BLaER1 treated with 17β-estradiol and CSF1 and Interleukin-3, amounts not matched to agents 10 nM and 100 nM (cell line): Measurements from ENCODE around the gene GAREM1.

Source experiments
- H3K27ac ChIP-seq, 11 experiments: shearing (Covaris generic); formaldehyde crosslinking; 2 replicates each; pipeline ENCODE4 v1.8.1; 2022
- H3K27me3 ChIP-seq, 11 experiments: shearing (Covaris generic); formaldehyde crosslinking; 2 replicates each; pipeline ENCODE4 v1.8.1; 2022
- H3K36me3 ChIP-seq, 11 experiments: shearing (Covaris generic); formaldehyde crosslinking; 2 replicates each; pipeline ENCODE4 v1.8.1; 2022
- H3K4me1 ChIP-seq, 10 experiments: shearing (Covaris generic); formaldehyde crosslinking; 2 replicates each; pipeline ENCODE4 v1.8.1; 2022
- H3K4me2 ChIP-seq, 11 experiments: shearing (Covaris generic); formaldehyde crosslinking; 2 replicates each; pipeline ENCODE4 v1.8.1; 2022
- H3K4me3 ChIP-seq, 10 experiments: shearing (Covaris generic); formaldehyde crosslinking; 2 replicates each; pipeline ENCODE4 v1.8.1; 2022
- H3K9ac ChIP-seq, 11 experiments: shearing (Covaris generic); formaldehyde crosslinking; 2 replicates each; pipeline ENCODE4 v1.8.1; 2022
- H3K9me3 ChIP-seq, 11 experiments: shearing (Covaris generic); formaldehyde crosslinking; replicated peaks in 1 of 11; 2 replicates each; pipeline ENCODE4 v1.8.1; 2022
- H4K20me1 ChIP-seq, 11 experiments: shearing (Covaris generic); formaldehyde crosslinking; 2 replicates each; pipeline ENCODE4 v1.8.1; 2022
- Cebpa-rat ChIP-seq, 11 experiments: shearing (Covaris generic); IDR thresholded peaks; 2 replicates each; pipeline ENCODE4 v1.8.1; 2022

The GAREM1 gene

DNA sequence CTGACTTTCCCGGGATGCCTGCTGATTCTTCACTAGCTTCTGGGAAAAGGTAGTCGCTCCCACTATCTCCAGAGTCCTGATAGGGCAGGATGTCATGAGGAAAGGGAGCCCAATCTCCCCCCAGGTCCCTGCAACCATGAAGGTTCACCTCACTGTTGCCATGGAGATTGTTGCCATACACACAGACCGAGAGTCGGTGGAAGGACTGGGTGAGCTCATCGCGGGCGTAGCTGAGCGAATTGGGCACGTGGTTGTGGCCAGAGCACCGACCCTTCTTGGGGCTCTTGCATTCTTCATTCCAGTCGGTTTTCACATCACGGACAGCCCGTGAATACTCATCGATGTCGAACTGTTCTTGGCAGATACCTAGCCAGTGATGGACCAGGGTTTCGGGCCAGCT is 183.4 kb downstream of the GAREM1 start:
- Histone ChIP-seq H3K9me3 (0 out of 22 replicates have a peak, but pooled peaks cover 0 to 3% (median 0%) of the 10 kb centered on the region in 11 experiments), H3K4me2 (no peak overlapping the region), H3K36me3 (peaks cover 0 to 5% (median 0%) of the 10 kb centered on the region in 11 experiments; a peak in 1 of 22 replicates), H3K4me3 (no peak overlapping the region), H3K9ac (no peak overlapping the region), H3K27ac (no peak overlapping the region), H3K27me3 (no peaks in the 10 kb centered on the region), H4K20me1 (no peaks in the 10 kb centered on the region), H3K4me1 (no peaks in the 10 kb centered on the region)
- no peak for TF ChIP-seq Cebpa-rat (IDR thresholded peaks at IDR 0.05)

GRCh38 chr18:32286749-32287148 is 183.9 kb downstream of the GAREM1 start:
- no peaks in the 10 kb centered on the region for H3K27me3 ChIP-seq
- H3K4me1 ChIP-seq = no peaks in the 10 kb centered on the region
- H3K9ac ChIP-seq = no peak overlapping the region
- no peak for TF ChIP-seq Cebpa-rat (IDR thresholded peaks at IDR 0.05)
- H4K20me1 ChIP-seq = no peaks in the 10 kb centered on the region
- H3K4me3 ChIP-seq = no peak overlapping the region
- 0 out of 22 replicates have a peak, but pooled peaks cover 0 to 3% (median 0%) of the 10 kb centered on the region in 11 experiments for H3K9me3 ChIP-seq
- no peak overlapping the region for H3K27ac ChIP-seq
- H3K4me2 ChIP-seq = no peak overlapping the region
- peaks cover 0 to 5% (median 0%) of the 10 kb centered on the region in 11 experiments; a peak in 1 of 22 replicates for H3K36me3 ChIP-seq

DNA sequence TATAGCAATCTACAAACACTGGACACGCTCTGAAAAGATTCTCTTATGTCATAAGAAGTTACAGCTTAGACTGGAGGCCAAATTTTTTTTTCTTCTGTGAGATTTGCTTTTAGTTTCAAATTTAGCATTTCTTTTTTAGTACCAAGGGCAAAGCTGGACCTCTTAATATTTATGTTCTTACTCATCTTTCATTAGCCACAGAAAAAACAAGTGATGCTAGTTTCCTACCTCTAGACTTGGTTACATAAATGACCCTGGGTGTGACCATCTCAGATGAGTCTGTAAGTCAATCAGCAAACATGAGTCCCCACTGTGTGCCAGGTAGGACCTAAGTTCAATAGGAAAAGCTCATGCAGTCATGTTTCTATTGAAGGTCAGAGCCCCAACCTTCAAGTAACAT is 186.4 kb downstream of the GAREM1 start:
- no peak overlapping the region for H3K27ac ChIP-seq
- no peak for TF ChIP-seq Cebpa-rat (IDR thresholded peaks at IDR 0.05)
- no peak overlapping the region for H3K4me2 ChIP-seq
- H3K27me3 ChIP-seq = no peaks in the 10 kb centered on the region
- no peaks in the 10 kb centered on the region for H3K4me1 ChIP-seq
- H3K9me3 ChIP-seq = no peaks in the 10 kb centered on the region
- peaks cover 0 to 5% (median 0%) of the 10 kb centered on the region in 11 experiments; a peak in 1 of 22 replicates for H3K36me3 ChIP-seq
- no peak overlapping the region for H3K9ac ChIP-seq
- no peaks in the 10 kb centered on the region for H4K20me1 ChIP-seq
- no peak overlapping the region for H3K4me3 ChIP-seq

GRCh38 chr18:32280911-32281310 is 189.8 kb downstream of the GAREM1 start:
- no peaks in the 10 kb centered on the region for H3K4me1 ChIP-seq
- H3K9ac ChIP-seq = no peak overlapping the region
- H4K20me1 ChIP-seq = no peaks in the 10 kb centered on the region
- no peak overlapping the region for H3K27ac ChIP-seq
- no peak for TF ChIP-seq Cebpa-rat (IDR thresholded peaks at IDR 0.05)
- H3K9me3 ChIP-seq = no peaks in the 10 kb centered on the region
- H3K4me3 ChIP-seq = no peak overlapping the region
- H3K27me3 ChIP-seq = no peaks in the 10 kb centered on the region
- H3K4me2 ChIP-seq = no peak overlapping the region
- H3K36me3 ChIP-seq = no peaks in the 10 kb centered on the region

- Histone ChIP-seq H3K4me1 (no peaks in the 10 kb centered on the region), H3K4me3 (no peak overlapping the region), H4K20me1 (no peaks in the 10 kb centered on the region), H3K36me3 (no peaks in the 10 kb centered on the region), H3K4me2 (no peak overlapping the region), H3K9me3 (no peaks in the 10 kb centered on the region), H3K27me3 (no peaks in the 10 kb centered on the region), H3K9ac (no peak overlapping the region), H3K27ac (no peak overlapping the region)
- no peak for TF ChIP-seq Cebpa-rat (IDR thresholded peaks at IDR 0.05)
Observed at GRCh38 chr18:32280188-32280783, 190.4 kb downstream of the GAREM1 start.

DNA sequence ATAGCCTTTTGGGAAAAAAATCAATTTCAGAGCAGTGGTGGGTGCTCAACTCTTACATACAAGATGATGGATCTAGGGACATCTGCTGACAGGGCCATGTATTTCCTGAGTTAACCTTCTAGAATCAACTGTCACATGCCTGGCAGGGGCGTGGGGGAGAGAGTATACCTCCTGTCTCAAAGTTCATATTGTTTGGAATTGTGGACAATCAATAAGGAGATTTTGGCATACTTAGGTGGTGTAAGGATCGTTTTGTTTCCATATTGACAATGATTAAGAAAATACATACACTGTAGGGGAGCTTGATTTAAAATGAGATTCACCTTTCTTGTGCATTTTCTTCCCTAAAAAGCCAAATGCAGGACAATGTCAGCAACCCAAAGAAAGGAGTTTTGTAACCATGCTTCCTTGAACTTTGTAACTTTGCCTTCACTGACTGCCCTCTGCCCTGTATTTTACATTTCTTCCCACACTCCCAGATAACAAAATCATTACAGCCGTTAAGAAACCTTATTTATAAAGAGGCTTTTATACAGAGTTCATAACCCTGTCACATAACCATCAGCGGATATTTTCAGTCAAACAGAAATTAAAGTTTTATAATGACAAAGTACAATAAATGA is 192.4 kb downstream of the GAREM1 start:
- no peaks in the 10 kb centered on the region for H3K27me3 ChIP-seq
- no peak for TF ChIP-seq Cebpa-rat (IDR thresholded peaks at IDR 0.05)
- no peaks in the 10 kb centered on the region for H4K20me1 ChIP-seq
- no peak overlapping the region for H3K4me2 ChIP-seq
- no peak overlapping the region for H3K9ac ChIP-seq
- no peaks in the 10 kb centered on the region for H3K4me1 ChIP-seq
- no peak overlapping the region for H3K4me3 ChIP-seq
- no peaks in the 10 kb centered on the region for H3K9me3 ChIP-seq
- H3K36me3 ChIP-seq = no peaks in the 10 kb centered on the region
- H3K27ac ChIP-seq = no peak overlapping the region

- no peaks in the 10 kb centered on the region for H3K27me3 ChIP-seq
- H3K36me3 ChIP-seq = no peaks in the 10 kb centered on the region
- H3K4me3 ChIP-seq = no peak overlapping the region
- H4K20me1 ChIP-seq = no peaks in the 10 kb centered on the region
- no peak overlapping the region for H3K4me2 ChIP-seq
- TF ChIP-seq Cebpa-rat (IDR thresholded peaks at IDR 0.05) = no peak
- H3K9me3 ChIP-seq = no peaks in the 10 kb centered on the region
- H3K9ac ChIP-seq = no peak overlapping the region
- H3K4me1 ChIP-seq = no peaks in the 10 kb centered on the region
- no peak overlapping the region for H3K27ac ChIP-seq
Observed at GRCh38 chr18:32277549-32277948, 193.1 kb downstream of the GAREM1 start.

DNA sequence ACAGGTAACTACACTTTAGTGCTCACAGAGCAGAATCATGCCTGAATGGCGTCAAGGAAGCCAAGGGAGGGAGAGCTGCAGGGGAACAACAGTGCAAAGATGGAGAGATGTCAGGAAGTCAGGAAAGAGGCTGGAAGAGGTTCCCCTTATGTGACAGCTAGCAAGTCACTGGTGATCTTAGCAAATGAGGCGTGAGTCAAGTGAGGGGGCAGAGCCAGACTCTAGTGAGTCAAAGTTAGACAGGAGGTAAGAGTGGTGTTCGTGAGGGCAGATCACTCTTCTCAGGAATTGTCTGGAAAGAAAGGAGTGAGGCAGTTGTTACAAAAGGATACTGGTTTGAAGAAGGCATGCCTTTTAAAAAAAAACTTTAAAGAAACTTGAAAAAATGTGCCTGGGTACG is 193.8 kb downstream of the GAREM1 start:
- H4K20me1 ChIP-seq = no peaks in the 10 kb centered on the region
- H3K36me3 ChIP-seq = no peaks in the 10 kb centered on the region
- no peak overlapping the region for H3K4me3 ChIP-seq
- H3K9ac ChIP-seq = no peak overlapping the region
- H3K27me3 ChIP-seq = no peaks in the 10 kb centered on the region
- H3K4me1 ChIP-seq = no peaks in the 10 kb centered on the region
- no peaks in the 10 kb centered on the region for H3K9me3 ChIP-seq
- TF ChIP-seq Cebpa-rat (IDR thresholded peaks at IDR 0.05) = no peak
- H3K27ac ChIP-seq = no peak overlapping the region
- no peak overlapping the region for H3K4me2 ChIP-seq

DNA sequence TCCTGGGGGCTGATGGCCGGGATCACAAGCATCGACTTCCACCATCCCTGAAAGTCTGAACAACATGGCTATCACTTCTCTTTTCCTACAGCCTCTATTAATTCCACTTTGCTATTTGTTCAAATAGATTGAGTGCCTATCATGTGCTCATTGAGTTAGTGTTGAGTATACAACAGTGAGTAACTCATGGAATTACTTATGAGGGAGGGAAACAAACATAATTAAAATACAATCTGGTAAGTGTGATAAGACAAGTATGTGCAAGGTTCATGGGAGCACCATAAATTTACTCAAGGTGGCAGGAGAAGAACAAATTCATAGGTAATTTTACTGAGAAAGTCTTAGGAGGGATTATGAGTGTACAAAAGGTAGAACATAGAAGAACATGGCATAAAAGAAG is 194.4 kb downstream of the GAREM1 start:
- H3K9me3 ChIP-seq = no peaks in the 10 kb centered on the region
- H3K27me3 ChIP-seq = no peaks in the 10 kb centered on the region
- no peaks in the 10 kb centered on the region for H3K4me1 ChIP-seq
- H3K4me3 ChIP-seq = no peak overlapping the region
- no peak for TF ChIP-seq Cebpa-rat (IDR thresholded peaks at IDR 0.05)
- H3K27ac ChIP-seq = no peak overlapping the region
- no peak overlapping the region for H3K4me2 ChIP-seq
- H3K9ac ChIP-seq = no peak overlapping the region
- no peaks in the 10 kb centered on the region for H4K20me1 ChIP-seq
- no peaks in the 10 kb centered on the region for H3K36me3 ChIP-seq

DNA sequence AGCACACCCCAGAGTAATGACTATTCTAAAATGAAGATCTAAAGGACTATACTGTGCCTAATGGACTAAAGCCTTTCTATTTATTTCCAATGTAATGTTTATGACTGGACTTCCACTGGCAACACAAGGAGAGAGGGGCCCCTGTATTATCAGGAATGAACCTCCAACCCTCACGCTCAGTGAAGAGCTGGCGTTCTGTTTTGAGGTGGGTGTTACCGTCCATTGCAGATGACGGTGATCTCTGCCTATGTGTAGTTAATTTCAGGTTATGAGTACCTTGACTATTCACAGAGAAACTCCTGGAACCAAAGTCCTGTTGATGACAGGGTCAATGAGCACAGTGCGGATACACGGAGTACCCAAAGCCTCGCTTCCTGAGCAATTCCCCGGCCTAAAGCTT is 195.5 kb downstream of the GAREM1 start:
- no peaks in the 10 kb centered on the region for H3K4me1 ChIP-seq
- no peaks in the 10 kb centered on the region for H4K20me1 ChIP-seq
- no peak overlapping the region for H3K9ac ChIP-seq
- H3K4me2 ChIP-seq = no peak overlapping the region
- H3K27me3 ChIP-seq = no peaks in the 10 kb centered on the region
- H3K4me3 ChIP-seq = no peak overlapping the region
- no peak for TF ChIP-seq Cebpa-rat (IDR thresholded peaks at IDR 0.05)
- H3K9me3 ChIP-seq = no peaks in the 10 kb centered on the region
- no peak overlapping the region for H3K27ac ChIP-seq
- H3K36me3 ChIP-seq = no peaks in the 10 kb centered on the region
